Measurements from ENCODE around the gene TSPAN9. TPM values are rescaled to one million over a fixed set of nuclear protein-coding genes. Genes with fewer than 3 reads are reported as not detected.

Gene TSPAN9
- total RNA-seq, 2 experiments from 2014 or later: 0.07 TPM; not detected in 1

GRCh38 chr12:3257411-3257810 is 180.2 kb downstream of the TSPAN9 start:
- H3K9me3 Mint-ChIP-seq: no peaks in the 10 kb centered on the region
- H3K4me1 Mint-ChIP-seq (ENCODE audit: low read depth): no peaks in the 10 kb centered on the region
- ChIA-PET CTCF (no interaction called here), POLR2A (no interaction called here)
- no peaks in the 10 kb centered on the region for H3K27me3 Mint-ChIP-seq
- ATAC-seq (no peak), DNase-seq (no peak)
- H3K36me3 Mint-ChIP-seq (ENCODE audit: low read depth): no peaks in the 10 kb centered on the region
- no peak for TF ChIP-seq CTCF (IDR thresholded peaks at IDR 0.05)
- H3K27ac Mint-ChIP-seq: no peak overlapping the region
- intact Hi-C loops (cut with micrococcal nuclease): no loop called here
- H3K4me3 Mint-ChIP-seq: no peak overlapping the region

- Mint-ChIP-seq H3K27ac (no peak overlapping the region), H3K9me3 (no peaks in the 10 kb centered on the region), H3K4me3 (no peak overlapping the region), H3K4me1 (ENCODE audit: low read depth) (no peaks in the 10 kb centered on the region), H3K27me3 (no peaks in the 10 kb centered on the region), H3K36me3 (ENCODE audit: low read depth) (no peaks in the 10 kb centered on the region)
- no peak for TF ChIP-seq CTCF (IDR thresholded peaks at IDR 0.05)
- no peak for DNase-seq
- ATAC-seq: no peak
- ChIA-PET POLR2A (interaction anchor here (0.7 kb wide), 1 partner anchor 347 kb away, joined by 3 read pairs; no protein-coding TSS in a partner anchor), CTCF (interaction anchor here (3.2 kb wide), 1 partner anchor 16 kb away, joined by 14 read pairs; no protein-coding TSS in a partner anchor)
- intact Hi-C loops (cut with micrococcal nuclease): no loop called here
Observed at GRCh38 chr12:3259973-3260372, 182.8 kb downstream of the TSPAN9 start.

- ATAC-seq (no peak), DNase-seq (no peak)
- no peak for TF ChIP-seq CTCF (IDR thresholded peaks at IDR 0.05)
- ChIA-PET POLR2A (no interaction called here), CTCF (interaction anchor here (0.8 to 3.2 kb wide), 2 partner anchors 14 to 39 kb away, joined by 3 to 14 read pairs; no protein-coding TSS in a partner anchor)
- H3K9me3 Mint-ChIP-seq: no peaks in the 10 kb centered on the region
- no peak overlapping the region for H3K4me3 Mint-ChIP-seq
- H3K27me3 Mint-ChIP-seq: no peaks in the 10 kb centered on the region
- intact Hi-C loops (cut with micrococcal nuclease): no loop called here
- no peaks in the 10 kb centered on the region for H3K36me3 Mint-ChIP-seq (ENCODE audit: low read depth)
- no peak overlapping the region for H3K27ac Mint-ChIP-seq
- H3K4me1 Mint-ChIP-seq (ENCODE audit: low read depth): no peaks in the 10 kb centered on the region
Observed at GRCh38 chr12:3261782-3262359, 184.7 kb downstream of the TSPAN9 start.

- Mint-ChIP-seq H3K9me3 (no peaks in the 10 kb centered on the region), H3K27me3 (no peaks in the 10 kb centered on the region), H3K4me3 (no peak overlapping the region), H3K36me3 (ENCODE audit: low read depth) (no peaks in the 10 kb centered on the region), H3K27ac (no peak overlapping the region), H3K4me1 (ENCODE audit: low read depth) (no peaks in the 10 kb centered on the region)
- ATAC-seq (no peak), DNase-seq (no peak)
- ChIA-PET POLR2A (no interaction called here), CTCF (interaction anchor here (0.8 to 3.2 kb wide), 2 partner anchors 13 to 38 kb away, joined by 3 to 14 read pairs; no protein-coding TSS in a partner anchor)
- TF ChIP-seq CTCF (IDR thresholded peaks at IDR 0.05): no peak
- intact Hi-C loops (cut with micrococcal nuclease): no loop called here
Observed at GRCh38 chr12:3262470-3262869, 185.3 kb downstream of the TSPAN9 start.

- DNase-seq (no peak), ATAC-seq (no peak)
- intact Hi-C loops (cut with micrococcal nuclease): no loop called here
- no peak overlapping the region for H3K4me3 Mint-ChIP-seq
- H3K4me1 Mint-ChIP-seq (ENCODE audit: low read depth): no peaks in the 10 kb centered on the region
- no peaks in the 10 kb centered on the region for H3K27me3 Mint-ChIP-seq
- H3K9me3 Mint-ChIP-seq: no peaks in the 10 kb centered on the region
- ChIA-PET POLR2A (no interaction called here), CTCF (no interaction called here)
- H3K36me3 Mint-ChIP-seq (ENCODE audit: low read depth): no peaks in the 10 kb centered on the region
- TF ChIP-seq CTCF (IDR thresholded peaks at IDR 0.05): no peak
- no peak overlapping the region for H3K27ac Mint-ChIP-seq
Observed at GRCh38 chr12:3263282-3263681, 186.1 kb downstream of the TSPAN9 start.
